Stimulated activated naive B cell treated with anti-CD40 and anti-IgM and Interleukin-4, amounts not matched to agents 10 μg/mL and 1 μg/mL and 100 μg/mL, for 72 hours (primary cell): Measurements from ENCODE around the gene TSR1.
A peak's percentile ranks its signal among the peaks of the same experiment; 100 is the strongest.

Experiments
- ATAC-seq, 2 donors: fragments of 150-1000 bp; cut with Tn5 transposase; replicated peaks; 2 replicates each; pipeline ENCODE4 v1.10.0; 2021; ENCODE audit warnings: moderate library complexity in 1 of 2
- DNase-seq: peaks from one replicate; pipeline ENCODE4 v3.0.0; 2021
- H3K27ac Mint-ChIP-seq: one replicate; pipeline ENCODE4 v1.8.0; 2022; ENCODE audit warnings: mild to moderate bottlenecking, mixed read lengths
- H3K27me3 Mint-ChIP-seq, 2 donors: one replicate each; pipeline ENCODE4 v1.8.0; 2022; ENCODE audit warnings: mixed read lengths in 2 of 2
- H3K36me3 Mint-ChIP-seq, 2 donors: one replicate each; pipeline ENCODE4 v1.8.0; 2022; ENCODE audit warnings: mixed read lengths in 2 of 2, mild to moderate bottlenecking in 1 of 2
- H3K4me1 Mint-ChIP-seq, 2 donors: one replicate each; pipeline ENCODE4 v1.8.0; 2022; ENCODE audit warnings: mixed read lengths in 2 of 2, mild to moderate bottlenecking in 1 of 2
- H3K4me3 Mint-ChIP-seq, 2 donors: one replicate each; pipeline ENCODE4 v1.8.0; 2022; ENCODE audit warnings: mild to moderate bottlenecking in 2 of 2, mixed read lengths in 2 of 2, moderate library complexity in 1 of 2
- H3K9me3 Mint-ChIP-seq, 2 donors: one replicate each; pipeline ENCODE4 v1.8.0; 2022; ENCODE audit warnings: mixed read lengths in 2 of 2, mild to moderate bottlenecking in 1 of 2

The TSR1 gene

GRCh38 chr17:2373179-2373578 is 36.9 kb upstream of the TSR1 start:
- Mint-ChIP-seq H3K4me3 (no peak overlapping the region), H3K4me1 (no peaks in the 10 kb centered on the region), H3K36me3 (peaks cover 29 to 43% of the 10 kb centered on the region in 2 donors), H3K27me3 (no peaks in the 10 kb centered on the region), H3K27ac (no peak overlapping the region), H3K9me3 (no peaks in the 10 kb centered on the region)
- DNase-seq (no peak), ATAC-seq (no peak)

DNA sequence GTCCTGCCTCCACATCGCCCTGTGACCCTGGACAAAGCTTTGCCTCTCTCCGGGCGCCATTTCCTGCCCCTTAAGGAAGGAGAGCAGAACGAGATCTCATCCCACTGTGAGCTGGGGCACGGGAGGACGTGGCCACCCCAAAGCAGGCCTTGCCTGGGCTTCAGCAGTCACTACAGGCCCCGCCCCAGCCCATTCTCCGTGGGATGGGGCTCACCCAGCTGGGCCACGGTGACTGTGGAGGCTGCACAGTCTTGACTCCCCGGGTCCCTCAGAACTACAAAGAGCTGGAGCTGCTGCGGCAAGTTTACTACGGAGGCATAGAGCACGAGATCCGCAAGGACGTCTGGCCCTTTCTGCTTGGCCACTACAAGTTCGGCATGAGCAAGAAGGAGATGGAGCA is 36.4 kb upstream of the TSR1 start:
- Mint-ChIP-seq H3K4me1 (no peaks in the 10 kb centered on the region), H3K27me3 (no peaks in the 10 kb centered on the region), H3K27ac (no peak overlapping the region), H3K9me3 (no peaks in the 10 kb centered on the region), H3K4me3 (no peak overlapping the region), H3K36me3 (peaks cover 29 to 42% of the 10 kb centered on the region in 2 donors)
- ATAC-seq (no peak), DNase-seq (no peak)

DNA sequence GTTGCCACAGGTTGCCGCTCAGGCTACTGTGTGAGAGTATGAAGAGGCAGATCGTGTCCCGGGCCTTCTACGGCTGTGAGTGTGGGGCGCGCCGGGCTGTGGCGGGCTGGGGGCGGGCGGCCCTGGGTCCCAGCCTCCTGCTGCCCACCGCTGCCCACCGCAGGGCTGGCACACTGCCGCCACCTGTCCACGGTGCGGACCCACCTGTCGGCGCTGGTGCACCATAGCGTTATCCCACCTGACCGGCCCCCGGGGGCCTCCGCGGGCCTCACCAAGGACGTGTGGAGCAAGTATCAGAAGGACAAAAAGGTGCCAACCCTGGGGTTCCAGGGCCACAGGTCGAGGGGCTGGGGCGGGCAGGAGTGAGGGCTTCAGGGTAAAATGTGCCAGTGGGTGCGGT is 35.9 kb upstream of the TSR1 start:
- Mint-ChIP-seq H3K27me3 (no peaks in the 10 kb centered on the region), H3K36me3 (peaks cover 26 to 41% of the 10 kb centered on the region in 2 donors), H3K27ac (no peak overlapping the region), H3K9me3 (no peaks in the 10 kb centered on the region), H3K4me3 (no peak overlapping the region), H3K4me1 (no peaks in the 10 kb centered on the region)
- no peak for DNase-seq
- ATAC-seq: no peak

GRCh38 chr17:2371183-2372130 is 35.2 kb upstream of the TSR1 start:
- no peak overlapping the region for H3K27ac Mint-ChIP-seq
- H3K9me3 Mint-ChIP-seq: no peaks in the 10 kb centered on the region
- ATAC-seq (no peak), DNase-seq (no peak)
- no peak overlapping the region for H3K4me3 Mint-ChIP-seq
- no peaks in the 10 kb centered on the region for H3K4me1 Mint-ChIP-seq
- peaks cover 24 to 41% of the 10 kb centered on the region in 2 donors for H3K36me3 Mint-ChIP-seq
- H3K27me3 Mint-ChIP-seq: no peaks in the 10 kb centered on the region

- peak overlapping the region; percentile 84 for H3K27ac Mint-ChIP-seq
- H3K27me3 Mint-ChIP-seq: no peaks in the 10 kb centered on the region
- no peaks in the 10 kb centered on the region for H3K9me3 Mint-ChIP-seq
- H3K4me1 Mint-ChIP-seq: no peaks in the 10 kb centered on the region
- no peak overlapping the region for H3K4me3 Mint-ChIP-seq
- ATAC-seq (no peak), DNase-seq (no peak)
- peaks cover 17 to 41% of the 10 kb centered on the region in 2 donors for H3K36me3 Mint-ChIP-seq
Observed at GRCh38 chr17:2370211-2370589, 33.9 kb upstream of the TSR1 start.

DNA sequence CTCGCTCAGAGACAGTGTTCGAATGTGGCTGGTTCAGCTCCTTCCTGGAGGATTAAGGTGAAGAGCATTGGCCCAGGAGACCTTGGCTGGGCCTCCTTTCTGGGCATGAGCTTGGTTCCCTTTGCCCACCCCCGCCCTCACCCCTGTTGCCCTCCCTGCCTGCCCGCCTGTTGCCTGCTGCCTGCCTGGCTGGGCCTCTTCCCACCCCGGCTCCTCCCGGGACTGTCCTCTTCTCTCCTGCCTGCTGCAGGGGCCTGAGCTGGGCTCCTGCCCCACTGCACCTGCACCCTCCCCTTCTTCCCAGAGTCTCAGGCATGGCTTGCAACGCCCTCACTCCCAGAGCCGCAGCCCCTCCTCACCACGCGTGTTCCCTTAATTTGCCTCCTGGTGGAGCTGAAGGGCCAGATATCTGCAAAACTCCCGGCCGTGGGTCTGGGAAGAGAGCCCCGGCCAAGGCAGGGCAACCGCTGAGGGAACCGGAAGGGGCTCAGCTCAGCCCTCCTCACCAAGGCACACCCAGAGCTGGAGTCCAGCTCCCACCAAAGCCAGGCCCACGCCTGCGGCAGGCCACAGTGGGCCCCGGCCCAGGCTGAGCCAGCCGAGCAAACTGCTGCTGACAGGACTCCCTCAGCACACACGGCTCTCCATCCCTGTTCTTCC is 33.4 kb upstream of the TSR1 start:
- Mint-ChIP-seq H3K27ac (peak overlapping the region; percentile 60), H3K4me3 (no peak overlapping the region), H3K27me3 (no peaks in the 10 kb centered on the region), H3K9me3 (no peaks in the 10 kb centered on the region), H3K36me3 (peaks cover 17 to 36% of the 10 kb centered on the region in 2 donors), H3K4me1 (no peaks in the 10 kb centered on the region)
- no peak for DNase-seq
- ATAC-seq: no peak

DNA sequence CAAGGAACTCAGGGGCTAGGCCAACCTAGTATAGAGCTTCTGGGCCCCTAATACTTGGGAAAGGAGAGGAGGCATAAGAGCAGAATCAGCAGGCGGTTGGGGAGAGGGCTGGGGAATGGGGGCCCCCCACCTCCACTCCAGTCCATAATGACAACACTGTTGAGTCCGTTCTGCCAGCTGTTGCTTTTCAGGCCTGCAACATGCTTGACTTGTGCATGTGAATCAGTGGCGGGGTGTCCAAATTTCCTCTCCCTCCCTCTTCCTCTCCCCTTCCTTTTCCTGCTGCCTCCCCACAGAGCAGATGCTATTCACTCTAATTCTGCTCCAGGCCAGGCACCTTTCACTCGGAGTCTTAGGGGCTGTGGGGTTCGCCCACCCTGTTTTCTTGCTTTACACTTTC is 32.8 kb upstream of the TSR1 start:
- H3K9me3 Mint-ChIP-seq: no peaks in the 10 kb centered on the region
- ATAC-seq: no peak
- no peaks in the 10 kb centered on the region for H3K27me3 Mint-ChIP-seq
- no peaks in the 10 kb centered on the region for H3K4me1 Mint-ChIP-seq
- peaks cover 20 to 38% of the 10 kb centered on the region in 2 donors for H3K36me3 Mint-ChIP-seq
- H3K4me3 Mint-ChIP-seq: no peak overlapping the region
- DNase-seq: no peak
- H3K27ac Mint-ChIP-seq: no peak overlapping the region

- Mint-ChIP-seq H3K36me3 (peaks cover 23 to 42% of the 10 kb centered on the region in 2 donors), H3K9me3 (no peaks in the 10 kb centered on the region), H3K27me3 (no peaks in the 10 kb centered on the region), H3K4me3 (no peak overlapping the region), H3K4me1 (no peaks in the 10 kb centered on the region), H3K27ac (no peak overlapping the region)
- DNase-seq: no peak
- ATAC-seq: no peak
Observed at GRCh38 chr17:2368359-2368758, 32.1 kb upstream of the TSR1 start.

DNA sequence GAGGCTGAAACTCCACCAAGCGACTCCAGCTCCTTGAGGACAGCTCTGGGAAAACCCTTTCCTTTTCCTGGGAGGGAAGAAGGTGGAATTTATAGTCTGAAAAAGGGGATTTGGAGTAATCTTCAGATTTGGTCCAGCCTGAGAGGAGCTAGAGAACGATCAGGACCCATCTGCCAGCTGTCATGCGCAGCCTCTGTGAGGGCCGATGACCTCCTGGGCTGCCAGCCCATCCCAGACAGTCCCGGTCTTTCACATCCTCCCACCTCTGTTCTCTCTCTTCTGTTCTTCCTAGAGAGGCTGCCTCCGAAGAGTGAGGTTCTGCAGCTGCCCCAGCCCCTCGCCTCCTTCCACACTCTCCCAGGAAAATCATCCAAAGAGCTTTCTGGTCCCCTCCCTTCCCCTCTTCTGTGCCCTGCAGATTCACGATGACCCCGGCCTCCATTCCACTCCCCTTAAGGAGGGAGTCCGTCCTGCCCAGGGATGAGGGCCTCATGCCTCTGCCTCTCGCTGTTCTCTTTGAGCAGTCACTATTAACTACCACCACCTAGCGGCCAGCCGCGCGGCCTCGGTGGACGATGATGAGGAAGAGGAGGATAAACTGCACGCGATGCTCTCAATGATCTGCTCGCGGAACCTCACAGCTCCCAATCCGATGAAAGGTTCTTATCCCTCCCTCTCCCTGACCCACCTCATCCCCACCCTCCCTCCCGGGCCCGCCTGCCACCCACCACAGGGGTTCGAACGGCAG is 30.7 kb upstream of the TSR1 start:
- H3K27ac Mint-ChIP-seq: no peak overlapping the region
- DNase-seq (no peak), ATAC-seq (no peak)
- no peaks in the 10 kb centered on the region for H3K27me3 Mint-ChIP-seq
- H3K4me3 Mint-ChIP-seq: no peak overlapping the region
- no peaks in the 10 kb centered on the region for H3K4me1 Mint-ChIP-seq
- no peaks in the 10 kb centered on the region for H3K9me3 Mint-ChIP-seq
- peaks cover 28 to 42% of the 10 kb centered on the region in 2 donors for H3K36me3 Mint-ChIP-seq

DNA sequence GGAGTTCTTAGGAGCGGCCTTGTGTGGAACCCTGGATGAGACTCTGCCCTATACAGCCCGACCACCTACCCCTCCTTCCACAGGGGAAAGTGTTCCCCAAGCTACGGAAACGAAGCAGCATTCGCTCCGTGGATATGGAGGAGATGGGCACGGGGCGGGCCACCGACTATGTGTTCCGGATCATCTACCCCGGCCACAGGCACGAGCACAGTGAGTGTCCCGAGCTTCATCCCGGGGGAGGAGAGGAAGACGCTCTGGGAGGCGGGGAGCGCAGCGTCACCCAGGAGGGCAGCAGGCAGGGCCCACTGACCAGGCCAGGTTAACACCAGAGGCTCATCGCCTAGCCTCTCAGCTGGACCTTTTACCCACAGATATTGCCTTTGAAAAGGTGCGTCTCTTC is 28.9 kb upstream of the TSR1 start:
- Mint-ChIP-seq H3K27ac (no peak overlapping the region), H3K9me3 (no peaks in the 10 kb centered on the region), H3K4me3 (no peak overlapping the region), H3K27me3 (no peaks in the 10 kb centered on the region), H3K36me3 (peaks cover 28 to 44% of the 10 kb centered on the region in 2 donors), H3K4me1 (no peaks in the 10 kb centered on the region)
- DNase-seq (no peak), ATAC-seq (no peak)

DNA sequence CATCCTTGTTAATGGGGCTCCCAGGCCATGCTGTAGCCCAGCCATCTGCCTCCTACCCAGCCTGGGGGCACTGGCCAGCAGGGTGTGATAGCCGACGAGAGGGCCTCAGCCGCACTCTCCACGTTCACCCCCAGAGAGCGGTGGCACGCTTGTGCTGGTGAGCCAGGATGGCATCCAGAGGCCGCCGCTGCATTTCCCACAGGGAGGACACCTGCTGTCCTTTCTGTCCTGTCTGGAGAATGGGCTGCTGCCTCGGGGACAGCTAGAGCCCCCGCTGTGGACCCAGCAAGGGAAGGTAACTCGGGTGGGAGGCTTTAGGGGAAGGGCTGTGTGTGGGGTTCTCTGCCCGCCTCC is 28.5 kb upstream of the TSR1 start:
- H3K9me3 Mint-ChIP-seq: no peaks in the 10 kb centered on the region
- no peak overlapping the region for H3K27ac Mint-ChIP-seq
- no peaks in the 10 kb centered on the region for H3K27me3 Mint-ChIP-seq
- DNase-seq (no peak), ATAC-seq (no peak)
- H3K36me3 Mint-ChIP-seq: peaks cover 26 to 44% of the 10 kb centered on the region in 2 donors
- no peak overlapping the region for H3K4me3 Mint-ChIP-seq
- no peaks in the 10 kb centered on the region for H3K4me1 Mint-ChIP-seq

DNA sequence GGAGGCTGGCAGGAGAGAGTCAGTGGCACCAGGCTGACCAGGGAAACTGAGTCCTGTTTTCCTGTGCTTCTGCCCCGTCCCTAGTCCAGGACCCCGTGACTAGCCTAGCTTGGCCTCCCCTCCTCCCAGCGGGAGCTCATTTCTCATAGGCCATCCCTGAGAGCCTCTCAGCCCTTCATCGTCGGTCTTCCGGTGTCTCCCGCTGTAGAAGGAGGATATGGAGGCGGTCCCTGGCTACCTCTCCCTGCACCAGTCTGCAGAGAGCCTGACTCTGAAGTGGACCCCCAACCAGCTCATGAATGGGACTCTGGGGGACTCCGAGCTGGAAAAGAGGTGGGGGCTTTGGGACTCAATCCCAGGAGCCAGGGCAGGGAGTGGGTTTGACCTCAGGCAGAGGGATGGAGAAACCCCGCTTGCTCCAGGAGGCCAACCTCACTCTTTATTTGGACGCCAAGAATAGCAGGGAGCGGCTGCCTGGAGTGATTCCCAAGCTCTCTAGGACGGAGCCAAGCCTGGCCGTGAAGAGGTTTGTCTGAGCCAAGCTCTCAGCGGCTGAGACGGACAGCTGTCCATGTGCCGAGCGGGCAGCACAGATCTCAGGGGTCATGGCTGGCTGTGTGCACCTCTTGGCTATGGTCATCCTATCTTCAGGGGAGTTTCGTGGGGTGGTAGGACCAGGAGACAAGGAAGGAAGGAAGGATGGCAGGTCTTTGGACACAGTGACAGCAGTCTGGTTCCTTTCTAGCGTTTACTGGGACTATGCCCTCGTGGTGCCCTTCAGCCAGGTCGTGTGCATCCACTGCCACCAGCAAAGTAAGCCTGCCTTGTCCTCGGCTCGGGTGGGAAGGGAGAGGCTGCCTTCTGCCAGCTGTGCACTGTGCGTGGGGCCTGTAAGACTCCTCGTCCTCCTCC is 27.9 kb upstream of the TSR1 start:
- peaks cover 26 to 44% of the 10 kb centered on the region in 2 donors for H3K36me3 Mint-ChIP-seq
- DNase-seq (no peak), ATAC-seq (no peak)
- H3K27me3 Mint-ChIP-seq: no peaks in the 10 kb centered on the region
- H3K4me1 Mint-ChIP-seq: no peaks in the 10 kb centered on the region
- H3K4me3 Mint-ChIP-seq: no peak overlapping the region
- H3K27ac Mint-ChIP-seq: no peak overlapping the region
- no peaks in the 10 kb centered on the region for H3K9me3 Mint-ChIP-seq

- Mint-ChIP-seq H3K27me3 (no peaks in the 10 kb centered on the region), H3K9me3 (no peaks in the 10 kb centered on the region), H3K27ac (no peak overlapping the region), H3K4me3 (no peak overlapping the region), H3K4me1 (no peaks in the 10 kb centered on the region), H3K36me3 (peaks cover 26 to 44% of the 10 kb centered on the region in 2 donors)
- ATAC-seq: no peak
- no peak for DNase-seq
Observed at GRCh38 chr17:2363318-2363717, 27.1 kb upstream of the TSR1 start.

GRCh38 chr17:2362881-2363280 is 26.6 kb upstream of the TSR1 start:
- peaks cover 26 to 44% of the 10 kb centered on the region in 2 donors for H3K36me3 Mint-ChIP-seq
- H3K4me1 Mint-ChIP-seq: no peaks in the 10 kb centered on the region
- DNase-seq (no peak), ATAC-seq (no peak)
- H3K27me3 Mint-ChIP-seq: no peaks in the 10 kb centered on the region
- no peak overlapping the region for H3K4me3 Mint-ChIP-seq
- H3K27ac Mint-ChIP-seq: no peak overlapping the region
- no peaks in the 10 kb centered on the region for H3K9me3 Mint-ChIP-seq
